AG04450 (cell line): Measurements from ENCODE around the gene ALDOB. TPM values are rescaled to one million over a fixed set of nuclear protein-coding genes. Genes with fewer than 3 reads are reported as not detected.

Source experiments
- CTCF ChIA-PET: fragments of 300-600, 350-600 bp; formaldehyde crosslinking; extraction: SDS; loops from one replicate; lab custom pipeline; 2022; ENCODE audit warnings: antibody characterized with exemption, inconsistent platforms; lab: Charles Lee
- POLR2A ChIA-PET: fragments of 350-600 bp; formaldehyde crosslinking; extraction: SDS; loops from one replicate; lab custom pipeline; 2021; ENCODE audit warnings: antibody characterized with exemption, inconsistent platforms; lab: Yijun Ruan, JAX
- DNase-seq: peaks from one replicate; pipeline ENCODE4 v3.0.0-alpha.2; 2011; ENCODE audit warnings: low read depth, low spot score
- H3K27ac ChIP-seq: one replicate; pipeline ENCODE4 v1.5.1; 2012; ENCODE audit warnings: low read depth, low read length, control low read depth
- H3K27me3 ChIP-seq: one replicate; pipeline ENCODE4 v1.6.0; 2012; ENCODE audit warnings: low read length; ENCODE audit not compliant: control insufficient read depth, insufficient read depth
- H3K4me3 ChIP-seq: 2 replicates; pipeline ENCODE4 v1.5.1; 2011; ENCODE audit warnings: mild to moderate bottlenecking, low read depth, low read length, control low read depth
- H3K9me3 ChIP-seq: 2 replicates; pipeline ENCODE4 v1.5.1; 2012; ENCODE audit warnings: low read length; ENCODE audit not compliant: control insufficient read depth, insufficient read depth
- CTCF ChIP-seq: IDR thresholded peaks from 2 replicates; pipeline ENCODE4 v1.5.1; 2011; ENCODE audit warnings: low read depth, low read length, control low read depth, inconsistent platforms
- polyA plus RNA-seq: library from polyadenylated mRNA; depleted of rRNA; stranded (reverse); fragments of >200 nt; gene quantifications from 2 replicates; pipeline ENCODE4 v1.2.3, GENCODE V29; 2011

The ALDOB gene
- polyA plus RNA-seq, 1 experiment = not detected

- Histone ChIP-seq H3K27ac (no peak overlapping the region), H3K9me3 (no peaks in the 10 kb centered on the region), H3K4me3 (no peak overlapping the region), H3K27me3 (no peaks in the 10 kb centered on the region)
- TF ChIP-seq CTCF = no peak
- ChIA-PET CTCF (interaction anchor here (0.6 to 12.6 kb wide), 10 partner anchors 9 to 106 kb away, joined by 3 to 600 read pairs (median 14); partner anchors contain the start of gene RNF20), POLR2A (no interaction called here)
- no peak for DNase-seq
Observed at GRCh38 chr9:101460965-101461364, 25.4 kb upstream of the ALDOB start.

- peak; percentile 94 for TF ChIP-seq CTCF
- Histone ChIP-seq H3K27ac (no peak overlapping the region), H3K4me3 (no peak overlapping the region), H3K27me3 (no peaks in the 10 kb centered on the region), H3K9me3 (no peaks in the 10 kb centered on the region)
- peak; percentile 56 for DNase-seq
- CTCF ChIA-PET = interaction anchor here (0.6 to 12.6 kb wide), 34 partner anchors 8 to 857 kb away, joined by 3 to 600 read pairs (median 8); partner anchors contain the start of genes ALDOB, MRPL50, RNF20 and ZNF189
- POLR2A ChIA-PET = interaction anchor here (1.0 to 1.2 kb wide), 2 partner anchors 28 to 71 kb away, joined by 4 to 5 read pairs; a partner anchor contains a TSS
Observed at GRCh38 chr9:101458963-101459631, 23.5 kb upstream of the ALDOB start.

GRCh38 chr9:101457003-101457402 is 21.4 kb upstream of the ALDOB start:
- ChIA-PET CTCF (interaction anchor here (0.7 to 12.6 kb wide), 3 partner anchors 29 to 73 kb away, joined by 3 to 600 read pairs (median 3); partner anchors contain the start of gene RNF20), POLR2A (no interaction called here)
- Histone ChIP-seq H3K27me3 (no peaks in the 10 kb centered on the region), H3K9me3 (no peaks in the 10 kb centered on the region), H3K4me3 (no peak overlapping the region), H3K27ac (no peak overlapping the region)
- DNase-seq = no peak
- no peak for TF ChIP-seq CTCF

GRCh38 chr9:101455656-101456240 is 20.2 kb upstream of the ALDOB start:
- ChIA-PET POLR2A (no interaction called here), CTCF (interaction anchor here (1.0 to 12.6 kb wide), 3 partner anchors 72 to 75 kb away, joined by 4 to 600 read pairs (median 14); partner anchors contain the start of gene RNF20)
- Histone ChIP-seq H3K27me3 (no peaks in the 10 kb centered on the region), H3K27ac (no peak overlapping the region), H3K4me3 (no peak overlapping the region), H3K9me3 (no peaks in the 10 kb centered on the region)
- TF ChIP-seq CTCF = no peak
- DNase-seq = no peak
